NT2/D1 (cell line): Measurements from ENCODE around the gene MAP3K9.

ENCODE experiments used
- SUZ12 ChIP-seq: IDR thresholded peaks from 2 replicates; pipeline ENCODE4 v1.6.1; 2011; ENCODE audit not compliant: insufficient read length, insufficient read depth; ENCODE audit errors: extremely low read depth
- ZNF274 ChIP-seq: IDR thresholded peaks from 2 replicates; pipeline ENCODE4 v1.6.1; 2011; ENCODE audit warnings: mild to moderate bottlenecking, low read depth, low read length

DNA sequence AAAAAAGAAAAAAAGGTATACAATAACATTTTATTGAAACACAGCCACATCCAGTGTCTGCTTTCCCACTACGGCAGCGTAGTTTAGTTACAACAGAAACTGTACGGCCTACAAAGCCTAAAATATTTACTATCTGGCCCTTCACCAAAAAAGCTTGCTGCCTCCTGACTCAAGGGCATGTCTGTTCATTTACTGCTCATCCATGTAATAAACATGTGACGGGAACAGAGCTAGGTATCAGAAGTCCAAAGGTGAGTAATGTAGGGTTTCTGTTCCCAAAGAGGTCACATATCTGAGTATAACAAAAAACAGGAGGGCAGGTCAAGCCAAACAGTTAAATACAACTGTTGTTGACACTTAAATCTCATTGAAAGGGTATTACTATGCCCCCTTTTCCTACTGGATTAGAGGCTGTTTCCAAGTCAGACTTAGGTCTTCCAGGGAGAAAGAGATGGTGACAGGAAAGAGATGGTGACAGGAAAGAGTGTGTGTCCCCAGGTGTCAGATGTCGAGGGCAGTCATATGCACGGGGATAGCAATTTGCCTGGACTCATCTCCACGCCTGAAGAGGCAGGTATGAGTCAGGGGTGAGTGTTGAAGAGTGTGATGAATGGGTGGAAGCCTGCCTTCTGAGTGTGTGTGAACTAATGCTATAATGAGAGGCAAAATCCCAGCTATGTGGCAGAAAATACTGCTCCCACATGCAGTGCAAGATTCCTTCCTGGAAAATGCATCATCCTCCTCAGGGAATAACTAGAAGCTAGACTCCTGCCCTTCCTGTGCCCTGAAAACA, 77.7 kb downstream of the MAP3K9 start:
- no peak for TF ChIP-seq ZNF274
- no peak for TF ChIP-seq SUZ12
